GM21381 (cell line): ENCODE data around the gene EDN2.

Experiments
- ATAC-seq: cut with Tn5 transposase; IDR thresholded peaks from one replicate; pipeline ENCODE4 v1.9.1; 2021; ENCODE audit warnings: mild to moderate bottlenecking, moderate library complexity; ENCODE audit not compliant: unreplicated experiment

EDN2 gene

GRCh38 chr1:41518471-41518870 lies 34.0 kb upstream of the EDN2 start:
- ATAC-seq = no peak

- ATAC-seq = no peak
These were observed 32.6 kb upstream of the EDN2 start for GRCh38 chr1:41517062-41517438.

GRCh38 chr1:41516168-41517061 lies 31.9 kb upstream of the EDN2 start:
- peak; percentile 62 for ATAC-seq

GRCh38 chr1:41515778-41516167 lies 31.3 kb upstream of the EDN2 start:
- no peak for ATAC-seq

GRCh38 chr1:41515131-41515678 lies 30.7 kb upstream of the EDN2 start:
- no peak for ATAC-seq

- ATAC-seq = no peak
These were observed 29.9 kb upstream of the EDN2 start for GRCh38 chr1:41514381-41514780.

- no peak for ATAC-seq
These were observed 28.9 kb upstream of the EDN2 start for GRCh38 chr1:41513383-41513735.

GRCh38 chr1:41512701-41513382 lies 28.4 kb upstream of the EDN2 start:
- ATAC-seq = no peak

- ATAC-seq = no peak
These were observed 26.7 kb upstream of the EDN2 start for GRCh38 chr1:41511239-41511540.

- ATAC-seq = no peak
These were observed 26.2 kb upstream of the EDN2 start for GRCh38 chr1:41510531-41511238.

GRCh38 chr1:41509270-41509671 lies 24.8 kb upstream of the EDN2 start:
- no peak for ATAC-seq

GRCh38 chr1:41508290-41508689 lies 23.8 kb upstream of the EDN2 start:
- ATAC-seq = no peak

GRCh38 chr1:41507836-41508235 lies 23.4 kb upstream of the EDN2 start:
- ATAC-seq = no peak

- no peak for ATAC-seq
These were observed 22.7 kb upstream of the EDN2 start for GRCh38 chr1:41507110-41507720.

GRCh38 chr1:41504114-41505035 lies 19.9 kb upstream of the EDN2 start:
- ATAC-seq = no peak

GRCh38 chr1:41503538-41504113 lies 19.1 kb upstream of the EDN2 start:
- no peak for ATAC-seq

- ATAC-seq = no peak
These were observed 18.4 kb upstream of the EDN2 start for GRCh38 chr1:41502912-41503311.

GRCh38 chr1:41501581-41501980 lies 17.1 kb upstream of the EDN2 start:
- ATAC-seq = no peak

- ATAC-seq = no peak
These were observed 16.5 kb upstream of the EDN2 start for GRCh38 chr1:41500781-41501518.
